ENCODE measurements around the gene CCL16.

- TF ChIP-seq, protein P1, sequence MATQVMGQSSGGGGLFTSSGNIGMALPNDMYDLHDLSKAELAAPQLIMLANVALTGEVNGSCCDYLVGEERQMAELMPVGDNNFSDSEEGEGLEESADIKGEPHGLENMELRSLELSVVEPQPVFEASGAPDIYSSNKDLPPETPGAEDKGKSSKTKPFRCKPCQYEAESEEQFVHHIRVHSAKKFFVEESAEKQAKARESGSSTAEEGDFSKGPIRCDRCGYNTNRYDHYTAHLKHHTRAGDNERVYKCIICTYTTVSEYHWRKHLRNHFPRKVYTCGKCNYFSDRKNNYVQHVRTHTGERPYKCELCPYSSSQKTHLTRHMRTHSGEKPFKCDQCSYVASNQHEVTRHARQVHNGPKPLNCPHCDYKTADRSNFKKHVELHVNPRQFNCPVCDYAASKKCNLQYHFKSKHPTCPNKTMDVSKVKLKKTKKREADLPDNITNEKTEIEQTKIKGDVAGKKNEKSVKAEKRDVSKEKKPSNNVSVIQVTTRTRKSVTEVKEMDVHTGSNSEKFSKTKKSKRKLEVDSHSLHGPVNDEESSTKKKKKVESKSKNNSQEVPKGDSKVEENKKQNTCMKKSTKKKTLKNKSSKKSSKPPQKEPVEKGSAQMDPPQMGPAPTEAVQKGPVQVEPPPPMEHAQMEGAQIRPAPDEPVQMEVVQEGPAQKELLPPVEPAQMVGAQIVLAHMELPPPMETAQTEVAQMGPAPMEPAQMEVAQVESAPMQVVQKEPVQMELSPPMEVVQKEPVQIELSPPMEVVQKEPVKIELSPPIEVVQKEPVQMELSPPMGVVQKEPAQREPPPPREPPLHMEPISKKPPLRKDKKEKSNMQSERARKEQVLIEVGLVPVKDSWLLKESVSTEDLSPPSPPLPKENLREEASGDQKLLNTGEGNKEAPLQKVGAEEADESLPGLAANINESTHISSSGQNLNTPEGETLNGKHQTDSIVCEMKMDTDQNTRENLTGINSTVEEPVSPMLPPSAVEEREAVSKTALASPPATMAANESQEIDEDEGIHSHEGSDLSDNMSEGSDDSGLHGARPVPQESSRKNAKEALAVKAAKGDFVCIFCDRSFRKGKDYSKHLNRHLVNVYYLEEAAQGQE (IDR thresholded peaks at IDR 0.05; ENCODE audit: insufficient replicate concordance, low read depth): no peak
- TF ChIP-seq, protein P2, sequence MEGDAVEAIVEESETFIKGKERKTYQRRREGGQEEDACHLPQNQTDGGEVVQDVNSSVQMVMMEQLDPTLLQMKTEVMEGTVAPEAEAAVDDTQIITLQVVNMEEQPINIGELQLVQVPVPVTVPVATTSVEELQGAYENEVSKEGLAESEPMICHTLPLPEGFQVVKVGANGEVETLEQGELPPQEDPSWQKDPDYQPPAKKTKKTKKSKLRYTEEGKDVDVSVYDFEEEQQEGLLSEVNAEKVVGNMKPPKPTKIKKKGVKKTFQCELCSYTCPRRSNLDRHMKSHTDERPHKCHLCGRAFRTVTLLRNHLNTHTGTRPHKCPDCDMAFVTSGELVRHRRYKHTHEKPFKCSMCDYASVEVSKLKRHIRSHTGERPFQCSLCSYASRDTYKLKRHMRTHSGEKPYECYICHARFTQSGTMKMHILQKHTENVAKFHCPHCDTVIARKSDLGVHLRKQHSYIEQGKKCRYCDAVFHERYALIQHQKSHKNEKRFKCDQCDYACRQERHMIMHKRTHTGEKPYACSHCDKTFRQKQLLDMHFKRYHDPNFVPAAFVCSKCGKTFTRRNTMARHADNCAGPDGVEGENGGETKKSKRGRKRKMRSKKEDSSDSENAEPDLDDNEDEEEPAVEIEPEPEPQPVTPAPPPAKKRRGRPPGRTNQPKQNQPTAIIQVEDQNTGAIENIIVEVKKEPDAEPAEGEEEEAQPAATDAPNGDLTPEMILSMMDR (IDR thresholded peaks at IDR 0.05; ENCODE audit: insufficient read depth, low read length): no peak
Measured at GRCh38 chr17:35942588-35943186, 38.6 kb downstream of the CCL16 start.
